DND-41 (cell line): ENCODE results near the gene RNASE7.

Experiments used
- ATAC-seq: fragments of 200-7000 bp; cut with Tn5 transposase; 3 replicates; pipeline ENCODE4 v1.9.1; 2021; ENCODE audit warnings: low read depth; ENCODE audit not compliant: insufficient read depth
- DNase-seq: peaks from one replicate; pipeline ENCODE4 v3.0.0-alpha.2; 2020
- H2AFZ ChIP-seq: 2 replicates; pipeline ENCODE4 v1.6.0; 2012; ENCODE audit warnings: low read depth, low read length
- H3K27ac ChIP-seq: 2 replicates; pipeline ENCODE4 v1.5.1; 2012; ENCODE audit warnings: low read length, inconsistent platforms
- H3K27me3 ChIP-seq: fragments of 200-600 bp; sonication (generic); 2 replicates; pipeline ENCODE4 v1.6.0; 2012; ENCODE audit warnings: low read length, mild to moderate bottlenecking, inconsistent platforms; ENCODE audit not compliant: insufficient read depth, poor library complexity
- H3K36me3 ChIP-seq: 2 replicates; pipeline ENCODE4 v1.5.1; 2012; ENCODE audit warnings: low read length, inconsistent platforms; ENCODE audit not compliant: insufficient read depth
- H3K4me1 ChIP-seq: 2 replicates; pipeline ENCODE4 v1.5.1; 2012; ENCODE audit warnings: mild to moderate bottlenecking, low read length; ENCODE audit not compliant: insufficient read depth
- H3K4me2 ChIP-seq: 2 replicates; pipeline ENCODE4 v1.6.0; 2012; ENCODE audit warnings: mild to moderate bottlenecking, moderate library complexity, low read length, inconsistent platforms; ENCODE audit not compliant: insufficient read depth
- H3K4me3 ChIP-seq, 2 experiments: fragments of 200-600 bp in 1 of 2; shearing (Covaris generic) in 1 of 2; 2 replicates each; pipeline ENCODE4 v1.5.1; 2012 to 2016; ENCODE audit warnings: inconsistent platforms in 2 of 2, low read length in 2 of 2, mild to moderate bottlenecking in 2 of 2, low read depth in 1 of 2, moderate library complexity in 1 of 2
- H3K79me2 ChIP-seq: 2 replicates; pipeline ENCODE4 v1.6.0; 2012; ENCODE audit warnings: low read length, inconsistent platforms; ENCODE audit not compliant: insufficient read depth
- H3K9ac ChIP-seq: 2 replicates; pipeline ENCODE4 v1.6.0; 2012; ENCODE audit warnings: low read depth, mild to moderate bottlenecking, inconsistent platforms, low read length, moderate library complexity
- H3K9me3 ChIP-seq: 2 replicates; pipeline ENCODE4 v1.5.1; 2012; ENCODE audit warnings: low read length, moderate library complexity, mild to moderate bottlenecking, inconsistent platforms; ENCODE audit not compliant: insufficient read depth, severe bottlenecking
- H4K20me1 ChIP-seq: 2 replicates; pipeline ENCODE4 v1.6.0; 2012; ENCODE audit warnings: low read length; ENCODE audit not compliant: insufficient read depth
- EZH2 ChIP-seq: IDR thresholded peaks from 3 replicates; pipeline ENCODE4 v1.6.1; 2012; ENCODE audit warnings: borderline replicate concordance, low read depth, mild to moderate bottlenecking, moderate library complexity, low read length, inconsistent platforms; ENCODE audit not compliant: severe bottlenecking
- TF ChIP-seq, protein P1 (sequence below): IDR thresholded peaks from 2 replicates; pipeline ENCODE4 v1.5.1; 2012; ENCODE audit warnings: borderline replicate concordance, low read length, moderate library complexity, mild to moderate bottlenecking; ENCODE audit not compliant: poor library complexity, severe bottlenecking; ENCODE audit errors: extremely low read depth

Gene RNASE7

DNA sequence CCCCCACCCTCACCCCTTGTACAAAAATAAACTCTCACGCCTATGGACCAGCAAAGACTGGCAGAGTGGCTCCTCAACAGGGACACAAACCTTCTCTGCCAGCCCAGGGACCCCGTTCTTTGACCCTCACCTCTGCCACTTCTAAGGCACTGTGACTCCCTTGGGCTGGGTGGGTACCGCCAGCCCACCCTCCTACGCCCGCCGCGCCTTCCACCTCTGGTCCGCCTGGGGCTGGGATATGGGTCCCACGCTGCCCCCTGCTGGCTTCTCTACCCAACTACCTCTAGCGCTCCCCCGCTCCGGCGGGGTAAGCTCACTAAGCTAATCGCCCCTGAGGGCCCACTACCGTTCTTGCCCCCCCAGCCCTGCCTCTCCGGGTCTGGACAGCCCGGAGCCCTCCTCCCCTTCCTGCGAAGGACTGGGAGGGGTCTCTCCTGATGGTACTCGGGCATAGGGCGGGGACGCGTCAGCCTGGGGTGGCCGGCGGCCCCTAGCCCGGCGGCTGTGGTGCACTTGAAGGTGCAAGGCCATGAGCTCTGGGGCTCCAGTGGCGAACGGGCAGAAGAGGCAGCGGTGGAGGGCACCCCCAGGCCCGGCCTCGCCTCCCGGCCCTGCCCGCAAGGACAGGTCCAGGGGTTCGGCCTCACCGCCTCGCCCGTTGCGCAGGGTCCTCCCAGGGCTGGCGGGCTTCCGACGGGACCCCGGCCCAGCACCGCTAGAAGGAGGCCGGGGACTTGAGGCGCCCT, 48.2 kb downstream of the RNASE7 start:
- no peak for TF ChIP-seq EZH2
- TF ChIP-seq, protein P1, sequence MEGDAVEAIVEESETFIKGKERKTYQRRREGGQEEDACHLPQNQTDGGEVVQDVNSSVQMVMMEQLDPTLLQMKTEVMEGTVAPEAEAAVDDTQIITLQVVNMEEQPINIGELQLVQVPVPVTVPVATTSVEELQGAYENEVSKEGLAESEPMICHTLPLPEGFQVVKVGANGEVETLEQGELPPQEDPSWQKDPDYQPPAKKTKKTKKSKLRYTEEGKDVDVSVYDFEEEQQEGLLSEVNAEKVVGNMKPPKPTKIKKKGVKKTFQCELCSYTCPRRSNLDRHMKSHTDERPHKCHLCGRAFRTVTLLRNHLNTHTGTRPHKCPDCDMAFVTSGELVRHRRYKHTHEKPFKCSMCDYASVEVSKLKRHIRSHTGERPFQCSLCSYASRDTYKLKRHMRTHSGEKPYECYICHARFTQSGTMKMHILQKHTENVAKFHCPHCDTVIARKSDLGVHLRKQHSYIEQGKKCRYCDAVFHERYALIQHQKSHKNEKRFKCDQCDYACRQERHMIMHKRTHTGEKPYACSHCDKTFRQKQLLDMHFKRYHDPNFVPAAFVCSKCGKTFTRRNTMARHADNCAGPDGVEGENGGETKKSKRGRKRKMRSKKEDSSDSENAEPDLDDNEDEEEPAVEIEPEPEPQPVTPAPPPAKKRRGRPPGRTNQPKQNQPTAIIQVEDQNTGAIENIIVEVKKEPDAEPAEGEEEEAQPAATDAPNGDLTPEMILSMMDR, result peak; percentile 64
- Histone ChIP-seq H3K4me3 (no peak overlapping the region), H3K27ac (no peak overlapping the region), H3K27me3 (no peaks in the 10 kb centered on the region), H3K4me1 (peaks cover 6% of the 10 kb centered on the region; the same call in 1 of the 2 replicates), H4K20me1 (peaks cover 8% of the 10 kb centered on the region), H3K79me2 (no peaks in the 10 kb centered on the region), H3K9ac (no peak overlapping the region), H3K9me3 (no peaks in the 10 kb centered on the region), H3K4me2 (no peak overlapping the region), H2AFZ (no peak overlapping the region), H3K36me3 (peaks cover 29% of the 10 kb centered on the region)
- ATAC-seq, result peak; percentile 16; the same call in 1 of the 3 replicates
- peak; percentile 46 for DNase-seq

DNA sequence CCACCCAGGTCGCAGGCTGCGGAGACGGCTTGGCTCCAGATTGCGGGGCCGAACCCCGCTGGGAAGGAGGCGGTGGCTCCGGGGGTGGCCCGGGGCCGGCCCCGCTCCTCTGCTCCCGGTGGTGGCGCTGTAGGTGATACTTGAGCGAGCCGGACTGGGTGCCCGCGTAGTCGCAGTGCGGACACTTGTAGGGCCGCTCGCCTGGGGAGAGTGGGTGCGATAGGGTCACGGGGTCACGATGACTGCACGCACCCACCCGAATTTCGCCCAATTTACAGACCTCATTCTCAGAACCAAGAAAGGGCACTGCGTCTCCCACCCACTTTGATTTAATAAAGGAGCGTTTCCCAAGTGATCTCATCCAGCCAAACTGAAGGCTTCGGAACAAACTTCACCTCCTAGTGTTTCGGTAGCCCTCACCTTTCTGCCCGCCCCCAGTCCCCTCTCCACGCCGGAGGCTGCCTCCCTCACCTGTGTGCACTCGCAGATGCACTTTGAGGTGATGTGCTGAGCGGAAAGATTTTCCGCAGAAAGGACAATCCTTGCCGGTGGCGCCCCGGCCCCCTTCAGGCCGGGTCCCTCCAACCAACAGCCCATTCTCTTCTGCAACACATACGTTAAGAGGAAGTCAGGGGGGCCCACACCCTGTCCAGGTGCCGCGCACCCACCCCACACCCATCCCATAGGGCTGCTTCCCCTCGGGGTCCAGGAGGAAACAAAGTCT, 48.9 kb downstream of the RNASE7 start:
- H3K4me3 ChIP-seq, result no peak overlapping the region
- H2AFZ ChIP-seq, result no peak overlapping the region
- H3K27ac ChIP-seq, result no peak overlapping the region
- H3K9ac ChIP-seq, result no peak overlapping the region
- no peaks in the 10 kb centered on the region for H3K9me3 ChIP-seq
- H3K4me2 ChIP-seq, result no peak overlapping the region
- no peaks in the 10 kb centered on the region for H3K79me2 ChIP-seq
- DNase-seq (no peak), ATAC-seq (no peak)
- H3K36me3 ChIP-seq, result peaks cover 29% of the 10 kb centered on the region
- H4K20me1 ChIP-seq, result peaks cover 8% of the 10 kb centered on the region
- TF ChIP-seq, protein P1, result no peak
- no peak for TF ChIP-seq EZH2
- H3K27me3 ChIP-seq, result no peaks in the 10 kb centered on the region
- H3K4me1 ChIP-seq, result peaks cover 6% of the 10 kb centered on the region; the same call in 1 of the 2 replicates

DNA sequence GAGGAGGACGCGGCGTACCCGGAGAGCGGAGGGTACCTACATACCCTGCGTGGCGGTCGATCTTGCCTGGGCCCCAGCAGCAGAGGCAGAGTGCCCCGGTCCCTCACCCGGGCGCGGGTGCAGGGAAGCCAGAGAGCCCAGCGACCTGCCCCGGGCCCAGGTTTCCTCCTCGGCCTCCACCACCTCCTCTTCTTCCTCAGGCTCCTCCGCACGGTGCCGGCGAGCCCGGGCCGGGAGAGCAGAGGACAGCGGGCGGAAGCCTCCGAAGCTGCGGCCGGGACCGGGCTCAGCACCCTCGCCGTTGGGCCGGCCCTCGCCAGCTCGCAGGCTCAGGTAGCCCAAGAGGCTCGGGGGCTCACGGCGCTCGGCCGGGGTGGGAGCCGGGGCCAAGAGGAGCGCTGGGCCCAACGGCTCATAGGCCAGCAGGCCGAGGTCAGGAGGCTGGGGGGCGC, 49.7 kb downstream of the RNASE7 start:
- Histone ChIP-seq H3K79me2 (no peaks in the 10 kb centered on the region), H3K27me3 (no peaks in the 10 kb centered on the region), H3K4me1 (peaks cover 6% of the 10 kb centered on the region; the same call in 1 of the 2 replicates), H3K27ac (no peak overlapping the region), H3K9ac (no peak overlapping the region), H3K9me3 (no peaks in the 10 kb centered on the region), H3K4me3 (no peak overlapping the region), H2AFZ (no peak overlapping the region), H3K4me2 (no peak overlapping the region), H4K20me1 (peaks cover 8% of the 10 kb centered on the region), H3K36me3 (peaks cover 29% of the 10 kb centered on the region)
- TF ChIP-seq, protein P1, result no peak
- no peak for TF ChIP-seq EZH2
- no peak for DNase-seq
- no peak for ATAC-seq
